Breast epithelium (tissue), 4 donors: ENCODE measurements around the gene EIPR1. TPM values are rescaled to one million over a fixed set of nuclear protein-coding genes. Genes with fewer than 3 reads are reported as not detected.

Source experiments
- DNase-seq, 2 donors: peaks; one replicate each; pipeline ENCODE4 v3.0.0-alpha.2; 2019; ENCODE audit warnings: low spot score in 2 of 2
- H3K27ac ChIP-seq, 2 donors: fragments of 200-600 bp; sonication (generic) in 1 of 2; one replicate each; pipeline ENCODE4 v1.5.1; 2016 to 2019; ENCODE audit warnings: mild to moderate bottlenecking in 1 of 2
- H3K27me3 ChIP-seq, 2 donors: fragments of 200-600 bp; sonication (generic) in 1 of 2; one replicate each; pipeline versions ENCODE4 v1.5.1 to v1.6.0; 2017 to 2019; ENCODE audit warnings: control low read depth in 1 of 2, mild to moderate bottlenecking in 1 of 2
- H3K36me3 ChIP-seq: fragments of 200-600 bp; one replicate; pipeline ENCODE4 v1.5.1; 2019
- H3K4me1 ChIP-seq, 2 donors: fragments of 200-600 bp; sonication (generic); one replicate each; pipeline ENCODE4 v1.5.1; 2016 to 2019; ENCODE audit warnings: control low read depth in 1 of 2
- H3K4me3 ChIP-seq, 3 donors: fragments of 200-600 bp; sonication (generic); 1 replicate in 2 of 3; 2 replicates in 1 of 3; pipeline ENCODE4 v1.5.1; 2016 to 2019; ENCODE audit warnings: mild to moderate bottlenecking in 3 of 3, moderate library complexity in 2 of 3
- H3K9me3 ChIP-seq, 2 donors: fragments of 200-600 bp; sonication (generic) in 1 of 2; one replicate each; pipeline ENCODE4 v1.5.1; 2016 to 2019; ENCODE audit warnings: control low read depth in 1 of 2
- CTCF ChIP-seq, 3 donors: fragments of 450-650 bp; IDR thresholded peaks; one replicate each; pipeline ENCODE4 v1.5.1; 2016 to 2017; ENCODE audit warnings: antibody characterized with exemption in 3 of 3, mild to moderate bottlenecking in 3 of 3, moderate library complexity in 3 of 3
- POLR2A ChIP-seq: fragments of 450-650 bp; IDR thresholded peaks from one replicate; pipeline ENCODE4 v1.6.1; 2016; ENCODE audit warnings: antibody characterized with exemption, mild to moderate bottlenecking, moderate library complexity
- POLR2AphosphoS5 ChIP-seq, 3 donors: sonication (generic); formaldehyde crosslinking; IDR thresholded peaks; one replicate each; pipeline ENCODE4 v1.6.1; 2017; ENCODE audit warnings: antibody characterized with exemption in 3 of 3
- intact Hi-C: fragments of 100-400 bp; cut with DNase I; formaldehyde crosslinking; loops from one replicate; pipeline ENCODE4 v1.15.1; 2023; ENCODE audit warnings: low total_unique reads
- total RNA-seq, 3 donors: library from RNA; depleted of rRNA; stranded (reverse); fragments of >200 nt; gene quantifications; one replicate each; pipeline ENCODE4 v1.1.0, GENCODE V29; 2016

Gene EIPR1
- total RNA-seq, 3 donors from 2014 or later: 12.8 to 31.0 (median 23.3) TPM

- intact Hi-C loops: no loop called here
- Histone ChIP-seq H3K27ac (no peak overlapping the region), H3K27me3 (no peaks in the 10 kb centered on the region), H3K9me3 (peaks cover 0 to 4% of the 10 kb centered on the region in 2 donors), H3K4me1 (no peaks in the 10 kb centered on the region), H3K4me3 (no peak overlapping the region), H3K36me3 (no peaks in the 10 kb centered on the region)
- TF ChIP-seq POLR2AphosphoS5 (IDR thresholded peaks at IDR 0.05) (no peak), POLR2A (no peak), CTCF (IDR thresholded peaks at IDR 0.05) (no peak)
- DNase-seq: no peak
These were observed 171.8 kb downstream of the EIPR1 start for GRCh38 chr2:3205845-3206244.

DNA sequence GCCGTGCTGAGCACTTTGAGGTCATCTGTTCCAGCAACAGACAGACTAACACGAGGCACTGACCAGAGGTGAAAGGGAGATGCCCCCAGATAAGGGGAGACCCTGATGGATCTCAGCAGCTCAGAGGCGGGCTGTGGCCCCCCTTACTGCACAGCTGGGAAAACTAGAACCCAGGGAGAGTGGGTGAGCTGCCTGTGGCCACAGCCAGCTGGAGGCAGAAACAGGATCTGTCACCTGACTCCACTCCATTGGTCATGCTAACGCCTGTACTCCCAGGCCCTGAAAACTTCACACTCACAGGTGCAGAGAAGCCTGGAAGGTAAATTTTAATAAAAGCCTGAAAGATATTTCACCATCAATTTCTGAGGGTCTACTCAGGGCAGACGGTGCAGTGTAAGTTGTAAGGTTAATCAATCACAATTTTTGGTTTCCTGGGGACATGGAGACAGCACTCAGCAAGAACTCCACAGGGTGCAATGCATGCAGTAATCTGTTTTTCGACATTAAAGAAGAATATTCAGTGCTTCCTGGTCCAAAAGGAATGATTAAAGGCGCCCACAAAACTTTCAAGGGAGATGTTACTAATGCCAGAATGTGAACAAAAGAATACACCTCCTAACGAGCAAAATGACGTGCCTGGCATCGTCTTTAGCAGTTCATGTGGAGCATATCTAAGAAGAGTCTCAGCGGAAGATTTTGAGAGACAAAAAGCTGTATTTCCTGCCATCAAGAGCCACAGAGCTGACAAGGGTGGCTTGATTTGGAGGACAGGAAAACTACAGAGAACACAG lies 173.4 kb downstream of the EIPR1 start:
- no peak for DNase-seq
- no peak for TF ChIP-seq CTCF (IDR thresholded peaks at IDR 0.05)
- no peak for TF ChIP-seq POLR2A
- no peak for TF ChIP-seq POLR2AphosphoS5 (IDR thresholded peaks at IDR 0.05)
- Histone ChIP-seq H3K4me3 (no peak overlapping the region), H3K9me3 (peaks cover 0 to 4% of the 10 kb centered on the region in 2 donors), H3K27ac (no peak overlapping the region), H3K36me3 (no peaks in the 10 kb centered on the region), H3K27me3 (no peaks in the 10 kb centered on the region), H3K4me1 (no peaks in the 10 kb centered on the region)
- intact Hi-C loops: no loop called here

GRCh38 chr2:3203497-3204019 lies 174.1 kb downstream of the EIPR1 start:
- no peak overlapping the region for H3K4me3 ChIP-seq

DNA sequence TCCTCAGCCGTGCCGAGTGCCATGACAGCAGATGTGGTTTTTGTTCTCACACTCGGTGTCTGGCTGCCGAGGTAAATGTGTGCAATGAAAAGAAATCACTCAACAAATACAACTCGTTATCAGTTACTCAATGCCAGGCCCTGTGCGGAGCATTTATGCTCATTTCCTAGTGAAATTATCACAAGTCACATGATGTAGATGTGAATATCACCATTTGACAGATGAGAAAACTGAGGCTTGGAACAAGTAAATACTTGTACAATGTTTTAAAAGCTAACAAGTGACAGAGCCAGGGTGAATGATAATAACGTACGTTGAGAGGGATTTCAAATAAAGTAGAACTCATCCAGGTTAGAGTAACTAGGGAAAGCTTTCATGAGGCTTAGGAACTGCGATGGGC lies 174.7 kb downstream of the EIPR1 start:
- no peak for DNase-seq
- no peaks in the 10 kb centered on the region for H3K4me1 ChIP-seq
- H3K27me3 ChIP-seq: no peaks in the 10 kb centered on the region
- no peak overlapping the region for H3K4me3 ChIP-seq
- peaks cover 0 to 4% of the 10 kb centered on the region in 2 donors for H3K9me3 ChIP-seq
- no peaks in the 10 kb centered on the region for H3K36me3 ChIP-seq
- H3K27ac ChIP-seq: no peak overlapping the region
- intact Hi-C loops: no loop called here
- TF ChIP-seq POLR2AphosphoS5 (IDR thresholded peaks at IDR 0.05) (no peak), POLR2A (no peak), CTCF (IDR thresholded peaks at IDR 0.05) (no peak)

More at GRCh38 chr2:3203497-3204019, 174.1 kb downstream of the EIPR1 start:
- DNase-seq: no peak
- no peak overlapping the region for H3K27ac ChIP-seq
- H3K9me3 ChIP-seq: peaks cover 0 to 4% of the 10 kb centered on the region in 2 donors
- TF ChIP-seq POLR2AphosphoS5 (IDR thresholded peaks at IDR 0.05) (no peak), CTCF (IDR thresholded peaks at IDR 0.05) (no peak), POLR2A (no peak)
- H3K27me3 ChIP-seq: no peaks in the 10 kb centered on the region
- intact Hi-C loops: no loop called here
- H3K4me1 ChIP-seq: no peaks in the 10 kb centered on the region
- H3K36me3 ChIP-seq: no peaks in the 10 kb centered on the region

DNA sequence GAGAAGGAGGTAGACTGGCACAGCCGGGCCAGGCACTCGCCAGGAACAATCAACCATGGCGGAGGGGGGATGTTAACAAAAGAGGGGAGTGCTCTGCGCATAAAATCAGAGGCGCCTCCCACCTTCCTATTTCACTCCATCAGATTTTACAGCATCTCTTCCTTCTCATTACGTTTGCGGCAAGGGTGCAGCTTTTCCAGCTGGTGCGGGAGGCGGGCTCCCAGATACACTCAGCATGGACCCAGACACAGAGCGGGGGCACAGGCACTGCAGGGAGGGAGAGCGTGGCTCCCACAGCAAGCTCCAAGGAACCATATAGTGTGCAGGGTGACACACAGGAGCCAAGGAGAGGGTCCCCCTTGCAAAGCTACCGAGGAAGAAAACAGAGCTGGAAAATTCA lies 176.3 kb downstream of the EIPR1 start:
- TF ChIP-seq CTCF (IDR thresholded peaks at IDR 0.05): no peak
- TF ChIP-seq POLR2A: no peak
- TF ChIP-seq POLR2AphosphoS5 (IDR thresholded peaks at IDR 0.05): no peak
- Histone ChIP-seq H3K9me3 (peaks cover 0 to 4% of the 10 kb centered on the region in 2 donors), H3K27ac (no peak overlapping the region), H3K4me3 (no peak overlapping the region), H3K27me3 (no peaks in the 10 kb centered on the region), H3K36me3 (no peaks in the 10 kb centered on the region), H3K4me1 (no peaks in the 10 kb centered on the region)
- intact Hi-C loops: no loop called here
- no peak for DNase-seq
